ENCODE results near the gene RLN1.

- TF ChIP-seq, protein P1, sequence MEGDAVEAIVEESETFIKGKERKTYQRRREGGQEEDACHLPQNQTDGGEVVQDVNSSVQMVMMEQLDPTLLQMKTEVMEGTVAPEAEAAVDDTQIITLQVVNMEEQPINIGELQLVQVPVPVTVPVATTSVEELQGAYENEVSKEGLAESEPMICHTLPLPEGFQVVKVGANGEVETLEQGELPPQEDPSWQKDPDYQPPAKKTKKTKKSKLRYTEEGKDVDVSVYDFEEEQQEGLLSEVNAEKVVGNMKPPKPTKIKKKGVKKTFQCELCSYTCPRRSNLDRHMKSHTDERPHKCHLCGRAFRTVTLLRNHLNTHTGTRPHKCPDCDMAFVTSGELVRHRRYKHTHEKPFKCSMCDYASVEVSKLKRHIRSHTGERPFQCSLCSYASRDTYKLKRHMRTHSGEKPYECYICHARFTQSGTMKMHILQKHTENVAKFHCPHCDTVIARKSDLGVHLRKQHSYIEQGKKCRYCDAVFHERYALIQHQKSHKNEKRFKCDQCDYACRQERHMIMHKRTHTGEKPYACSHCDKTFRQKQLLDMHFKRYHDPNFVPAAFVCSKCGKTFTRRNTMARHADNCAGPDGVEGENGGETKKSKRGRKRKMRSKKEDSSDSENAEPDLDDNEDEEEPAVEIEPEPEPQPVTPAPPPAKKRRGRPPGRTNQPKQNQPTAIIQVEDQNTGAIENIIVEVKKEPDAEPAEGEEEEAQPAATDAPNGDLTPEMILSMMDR (IDR thresholded peaks at IDR 0.05; ENCODE audit: insufficient read depth, low read depth, low read length) = no peak
- TF ChIP-seq EZH2 (IDR thresholded peaks at IDR 0.05; ENCODE audit: insufficient read depth, low read length) = no peak
Observed at GRCh38 chr9:5354184-5354583, 14.5 kb upstream of the RLN1 start.

All from astrocyte (in vitro differentiated cells and primary cell).